ENCODE measurements around the gene SERPINB1. TPM values are rescaled to one million over a fixed set of nuclear protein-coding genes. Genes with fewer than 3 reads are reported as not detected.

SERPINB1 gene
- total and polyA plus RNA-seq, 10 donors, result 54.9 to 194 (median 98.0) TPM

DNA sequence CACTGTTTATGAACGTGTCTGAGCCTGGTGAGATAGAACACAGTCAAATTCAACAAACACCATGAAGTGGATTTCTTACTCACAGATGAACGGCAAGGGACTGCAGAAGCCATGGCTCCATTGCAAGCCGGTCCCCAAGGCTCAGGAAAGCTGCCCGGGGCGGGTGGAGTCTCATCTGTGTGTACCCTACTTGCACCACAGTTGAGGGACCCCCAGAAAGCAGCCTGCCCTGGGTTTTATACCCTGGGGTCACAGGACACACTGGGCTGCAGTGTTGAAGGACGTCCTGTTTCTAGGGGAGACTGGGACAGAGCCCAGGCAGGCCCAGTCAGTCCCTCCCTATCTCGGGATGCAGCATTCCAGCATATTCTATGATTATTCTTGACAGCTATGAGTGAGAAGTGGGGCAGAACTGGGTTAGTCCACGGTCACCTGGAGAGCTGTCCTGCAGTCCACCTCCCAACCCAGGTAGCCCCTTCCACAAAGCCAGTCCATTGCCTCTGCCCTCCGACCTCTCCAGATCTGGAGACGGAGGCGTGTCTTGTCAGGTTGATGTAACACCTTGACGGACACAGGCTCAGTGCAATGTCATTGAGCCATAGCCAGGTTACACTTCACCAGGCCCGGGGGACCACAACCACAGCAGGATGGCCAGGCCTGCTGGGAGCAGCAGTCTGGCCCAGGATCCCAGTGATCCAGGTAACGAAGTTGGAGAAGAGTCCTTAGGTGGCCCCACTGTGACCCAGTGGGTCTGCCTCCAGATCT, 40.9 kb downstream of the SERPINB1 start:
- no peaks in the 10 kb centered on the region for H3K27me3 ChIP-seq (replicated peaks in 1 of 7)
- peak overlapping the region in 1 of 8 donors; percentile 2 for H3K27ac ChIP-seq
- 84 to 94% (median 90%) methylated on average over 11 to 14 of the region's 14 CpGs for WGBS, 5 donors
- H3K9me3 ChIP-seq, result no peaks in the 10 kb centered on the region
- H3K36me3 ChIP-seq, result no peaks in the 10 kb centered on the region
- no peak overlapping the region for H3K4me3 ChIP-seq
- no peak for DNase-seq
- H3K4me1 ChIP-seq, result peaks cover 0 to 51% (median 8%) of the 10 kb centered on the region in 6 donors
- intact Hi-C loops (cut with DNase I; ENCODE audit: low total_unique reads), result no loop called here
- TF ChIP-seq CTCF (IDR thresholded peaks at IDR 0.05 in 8 of 11, conservative IDR thresholded peaks at IDR 0.05 in 3 of 11) (no peak), POLR2AphosphoS5 (IDR thresholded peaks at IDR 0.05) (no peak), POLR2A (IDR thresholded peaks at IDR 0.05) (no peak)

DNA sequence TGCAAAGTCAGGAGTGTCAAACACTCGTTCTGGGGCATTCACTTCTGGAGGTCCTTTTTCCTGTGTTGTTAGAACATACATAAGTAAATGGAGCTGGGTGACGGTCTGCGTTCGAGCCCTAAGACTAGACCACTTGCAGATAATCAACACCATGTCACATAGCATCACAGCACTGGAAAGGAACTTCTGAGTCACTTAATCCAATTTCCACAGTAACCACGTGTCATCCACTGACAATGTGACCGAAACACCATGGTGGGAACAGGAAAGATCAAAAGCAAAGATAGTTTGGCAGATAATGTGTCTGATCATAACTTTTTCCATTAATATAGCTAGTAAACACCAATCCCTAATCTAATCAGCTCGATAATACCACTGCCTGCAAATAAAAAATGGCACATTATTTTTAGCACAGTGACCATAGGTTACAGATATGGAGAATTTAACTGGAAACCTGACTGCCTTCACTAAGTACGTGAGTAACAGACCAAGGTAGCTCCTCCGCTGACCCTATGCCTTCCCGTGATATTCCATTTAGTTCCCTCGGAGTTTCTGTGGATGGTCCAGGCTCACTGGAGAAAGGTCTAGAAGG, 41.6 kb downstream of the SERPINB1 start:
- H3K27me3 ChIP-seq (replicated peaks in 1 of 7), result no peaks in the 10 kb centered on the region
- WGBS, 5 donors, result 76 to 81% (median 78%) methylated on average over 11 of the region's 11 CpGs
- no peaks in the 10 kb centered on the region for H3K9me3 ChIP-seq
- peak overlapping the region in 1 of 8 donors; percentile 2 for H3K27ac ChIP-seq
- DNase-seq, result no peak
- intact Hi-C loops (cut with DNase I; ENCODE audit: low total_unique reads), result loop anchor here (10.0 kb wide), 2 partner anchors 45 to 125 kb away; partner anchors contain the start of gene SERPINB1
- H3K4me3 ChIP-seq, result no peak overlapping the region
- TF ChIP-seq POLR2A (IDR thresholded peaks at IDR 0.05), result no peak
- no peaks in the 10 kb centered on the region for H3K36me3 ChIP-seq
- peaks cover 0 to 53% (median 8%) of the 10 kb centered on the region in 6 donors for H3K4me1 ChIP-seq

DNA sequence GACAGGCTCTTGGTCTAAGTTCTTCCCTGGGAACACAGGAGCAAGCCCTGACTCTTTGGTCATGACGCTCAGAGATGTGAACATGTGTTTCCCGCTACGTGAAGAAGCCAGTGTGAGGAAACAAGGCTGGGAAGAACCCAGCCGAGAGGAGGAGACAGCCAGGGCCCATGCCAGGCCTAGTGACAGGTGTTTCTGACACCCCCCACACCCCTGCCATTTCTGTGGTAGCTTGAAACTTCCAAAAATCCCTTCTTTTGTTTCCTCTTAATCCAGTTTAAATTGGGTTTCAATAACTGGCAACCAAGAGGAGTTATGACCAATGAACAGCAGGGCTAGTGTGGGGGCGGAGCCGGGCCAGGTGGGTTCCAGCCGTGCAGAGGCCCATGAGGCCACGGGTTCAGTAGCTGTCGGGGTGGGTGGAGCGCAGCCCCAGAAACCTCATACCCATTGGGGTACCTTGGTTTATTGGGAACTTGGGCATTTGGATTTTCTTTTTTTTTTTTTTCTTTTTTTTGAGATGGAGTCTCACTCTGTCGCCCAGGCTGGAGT, 43.0 kb downstream of the SERPINB1 start:
- Histone ChIP-seq H3K27ac (peak overlapping the region in 3 of 8 donors; percentile 33 to 90 (median 89)), H3K27me3 (replicated peaks in 1 of 7) (no peaks in the 10 kb centered on the region), H3K9me3 (no peaks in the 10 kb centered on the region), H3K4me1 (peaks cover 0 to 55% (median 14%) of the 10 kb centered on the region in 6 donors), H3K36me3 (no peaks in the 10 kb centered on the region), H3K4me3 (no peak overlapping the region)
- DNase-seq, result no peak
- TF ChIP-seq POLR2AphosphoS5 (IDR thresholded peaks at IDR 0.05) (no peak), POLR2A (IDR thresholded peaks at IDR 0.05) (no peak), CTCF (IDR thresholded peaks at IDR 0.05 in 8 of 11, conservative IDR thresholded peaks at IDR 0.05 in 3 of 11) (no peak)
- WGBS, 5 donors, result 65 to 89% (median 78%) methylated on average over 11 of the region's 11 CpGs
- intact Hi-C loops (cut with DNase I; ENCODE audit: low total_unique reads), result loop anchor here (10.0 kb wide), 2 partner anchors 46 to 126 kb away; partner anchors contain the start of gene SERPINB1

- TF ChIP-seq POLR2AphosphoS5 (IDR thresholded peaks at IDR 0.05) (no peak), CTCF (IDR thresholded peaks at IDR 0.05 in 8 of 11, conservative IDR thresholded peaks at IDR 0.05 in 3 of 11) (no peak), POLR2A (IDR thresholded peaks at IDR 0.05) (no peak)
- H3K4me3 ChIP-seq, result peak overlapping the region in 1 of 8 donors; percentile 25
- no peaks in the 10 kb centered on the region for H3K9me3 ChIP-seq
- peak overlapping the region in 6 of 8 donors; percentile 72 to 90 (median 88) for H3K27ac ChIP-seq
- H3K36me3 ChIP-seq, result no peaks in the 10 kb centered on the region
- 21 to 64% (median 37%) methylated on average over 3 of the region's 3 CpGs for WGBS, 5 donors
- H3K4me1 ChIP-seq, result peaks cover 0 to 65% (median 25%) of the 10 kb centered on the region in 6 donors
- intact Hi-C loops (cut with DNase I; ENCODE audit: low total_unique reads), result loop anchor here (10.0 kb wide), 2 partner anchors 47 to 127 kb away; partner anchors contain the start of gene SERPINB1
- DNase-seq, result no peak
- H3K27me3 ChIP-seq (replicated peaks in 1 of 7), result no peaks in the 10 kb centered on the region
Measured at GRCh38 chr6:2797564-2798031, 44.1 kb downstream of the SERPINB1 start.
